HTR-8/SVneo (cell line): ENCODE measurements around the gene RFC2.
"Not testable (repeated sequence)": the region's sequence is repeated elsewhere in the genome, so short reads cannot be mapped to it uniquely, and the experiment has no call there.

Source experiments
- DNase-seq: peaks from one replicate; pipeline ENCODE4 v3.0.0; 2011; ENCODE audit warnings: low spot score, mixed read lengths; ENCODE audit not compliant: insufficient read length
- FAIRE-seq: peaks from 2 replicates; lab custom pipeline; 2011; peaks lifted over from hg19 to GRCh38; lab: Jason Lieb, UNC

Gene RFC2

GRCh38 chr7:74283858-74284447, 29.8 kb upstream of the RFC2 start:
- DNase-seq (no peak), FAIRE-seq (no peak)

- no peak for DNase-seq
Observed at GRCh38 chr7:74282748-74283459, 28.7 kb upstream of the RFC2 start.

GRCh38 chr7:74280985-74281384, 26.8 kb upstream of the RFC2 start:
- no peak for FAIRE-seq

More at GRCh38 chr7:74282748-74283459, 28.7 kb upstream of the RFC2 start:
- no peak for FAIRE-seq

GRCh38 chr7:74277636-74278035, 23.4 kb upstream of the RFC2 start:
- DNase-seq (no peak), FAIRE-seq (no peak)

More at GRCh38 chr7:74280985-74281384, 26.8 kb upstream of the RFC2 start:
- no peak for DNase-seq

- no peak for FAIRE-seq
- no peak for DNase-seq
Observed at GRCh38 chr7:74275401-74275881, 21.2 kb upstream of the RFC2 start.

- FAIRE-seq (no peak), DNase-seq (peak; percentile 62)
Observed at GRCh38 chr7:74272305-74273038, 18.3 kb upstream of the RFC2 start.

- DNase-seq (no peak), FAIRE-seq (no peak)
Observed at GRCh38 chr7:74271742-74272141, 17.5 kb upstream of the RFC2 start.

- FAIRE-seq (no peak), DNase-seq (peak; percentile 55)
Observed at GRCh38 chr7:74269757-74270277, 15.6 kb upstream of the RFC2 start.

GRCh38 chr7:74267756-74268565, 13.8 kb upstream of the RFC2 start:
- FAIRE-seq (no peak), DNase-seq (no peak)

GRCh38 chr7:74266191-74266963, 12.2 kb upstream of the RFC2 start:
- DNase-seq = no peak
- FAIRE-seq = no peak

GRCh38 chr7:74263399-74264120, 9.4 kb upstream of the RFC2 start:
- FAIRE-seq = no peak
- DNase-seq = no peak

GRCh38 chr7:74262639-74263398, 8.6 kb upstream of the RFC2 start:
- no peak for DNase-seq
- no peak for FAIRE-seq

GRCh38 chr7:74258639-74259038, 4.4 kb upstream of the RFC2 start:
- no peak for FAIRE-seq
- DNase-seq = no peak

- DNase-seq = no peak
- no peak for FAIRE-seq
Observed at GRCh38 chr7:74256491-74257408, 2.6 kb upstream of the RFC2 start.

GRCh38 chr7:74255461-74255860, 1.3 kb upstream of the RFC2 start:
- not testable (repeated sequence) for FAIRE-seq, DNase-seq

- no peak for DNase-seq
- no peak for FAIRE-seq
Observed at GRCh38 chr7:74254858-74255379, 720 bp upstream of the RFC2 start.

- DNase-seq (no peak), FAIRE-seq (no peak)
Observed at GRCh38 chr7:74253835-74254128, 417 bp downstream of the RFC2 start.
